K562 (cell line): ENCODE data around the gene AP1M2. TPM values are rescaled to one million over a fixed set of nuclear protein-coding genes. Genes with fewer than 3 reads are reported as not detected.

ENCODE experiments used
- ATF3 ChIP-seq, 2 experiments: fragments of 450-650 bp in 1 of 2; sonication (generic) in 1 of 2; formaldehyde crosslinking in 1 of 2; IDR thresholded peaks in 1 of 2; conservative IDR thresholded peaks in 1 of 2; 2 replicates each; pipeline versions ENCODE4 v1.6.1 to v1.8.1; 2016 to 2023; ENCODE audit warnings: mild to moderate bottlenecking in 2 of 2, moderate library complexity in 2 of 2, inconsistent platforms in 1 of 2, missing genetic modification reagents in 1 of 2
- CBFA2T2 ChIP-seq: fragments of 450-650 bp; conservative IDR thresholded peaks from 2 replicates; pipeline ENCODE4 v1.6.1; 2017; ENCODE audit warnings: mild to moderate bottlenecking
- IFI16 ChIP-seq: fragments of 250-450 bp; sonication (Bioruptor Pico); IDR thresholded peaks from 2 replicates; pipeline ENCODE4 v2.1.2; 2022; ENCODE audit warnings: mild to moderate bottlenecking, inconsistent platforms
- LARP7 ChIP-seq: fragments of 450-650 bp; IDR thresholded peaks from 2 replicates; pipeline ENCODE4 v1.6.1; 2016
- MAFK ChIP-seq: IDR thresholded peaks from 2 replicates; pipeline ENCODE4 v1.6.1; 2011; ENCODE audit warnings: low read length, improper control_type of control experiment
- MEIS2 ChIP-seq: fragments of 450-650 bp; IDR thresholded peaks from 2 replicates; pipeline ENCODE4 v1.6.1; 2014; ENCODE audit warnings: mild to moderate bottlenecking; ENCODE audit not compliant: partially characterized antibody
- NCOA4 ChIP-seq: fragments of 450-650 bp; IDR thresholded peaks from 2 replicates; pipeline ENCODE4 v1.6.1; 2018; ENCODE audit warnings: mild to moderate bottlenecking; ENCODE audit not compliant: partially characterized antibody
- NUFIP1 ChIP-seq: fragments of 450-650 bp; IDR thresholded peaks from 2 replicates; pipeline ENCODE4 v1.6.1; 2018; ENCODE audit not compliant: partially characterized antibody
- PHF21A ChIP-seq: fragments of 450-650 bp; IDR thresholded peaks from 2 replicates; pipeline ENCODE4 v1.6.1; 2017; ENCODE audit warnings: low read depth, borderline replicate concordance
- PTBP1 ChIP-seq: fragments of 200-400 bp; formaldehyde crosslinking; IDR thresholded peaks from 2 replicates; pipeline ENCODE4 v1.6.1; 2017; ENCODE audit warnings: low read depth, low read length
- RAD51 ChIP-seq: fragments of 450-650 bp; IDR thresholded peaks from 2 replicates; pipeline ENCODE4 v1.7.1; 2016; ENCODE audit warnings: low read depth, mild to moderate bottlenecking, borderline replicate concordance
- RBM15 ChIP-seq: fragments of 200-400 bp; formaldehyde crosslinking; IDR thresholded peaks from 2 replicates; pipeline ENCODE4 v1.6.1; 2018; ENCODE audit warnings: mild to moderate bottlenecking, low read length, moderate library complexity; ENCODE audit not compliant: insufficient read depth
- TFAM ChIP-seq: fragments of 250-450 bp; sonication (Bioruptor Pico); conservative IDR thresholded peaks from 2 replicates; pipeline ENCODE4 v1.5.0; 2021; ENCODE audit warnings: mild to moderate bottlenecking, moderate library complexity
- TRIM24 ChIP-seq, 2 experiments: fragments of 450-650 bp; IDR thresholded peaks; 2 replicates each; pipeline ENCODE4 v1.6.1; 2016
- USF1 ChIP-seq: sonication (generic); formaldehyde crosslinking; IDR thresholded peaks from 2 replicates; pipeline ENCODE4 v1.9.0; 2022; ENCODE audit warnings: mild to moderate bottlenecking, missing genetic modification reagents
- ZNF224 ChIP-seq: sonication (generic); formaldehyde crosslinking; IDR thresholded peaks from 2 replicates; pipeline ENCODE4 v1.8.0; 2022; ENCODE audit warnings: mild to moderate bottlenecking, missing genetic modification reagents
- ZNF274 ChIP-seq: IDR thresholded peaks from 2 replicates; pipeline ENCODE4 v1.6.1; 2011; ENCODE audit warnings: low read depth, mild to moderate bottlenecking, low read length, moderate library complexity, borderline replicate concordance
- ZNF785 ChIP-seq: fragments of 250-450 bp; sonication (Bioruptor Pico); IDR thresholded peaks from 2 replicates; pipeline ENCODE4 v1.4.0; 2020; ENCODE audit warnings: mild to moderate bottlenecking
- polyA plus RNA-seq, 8 experiments: library from polyadenylated mRNA; depleted of rRNA in 4 of 8; stranded (reverse) in 5 of 8; unstranded in 3 of 8; fragments of >200 nt; fragmentation: Nextera tagmentation in 2 of 8; fragmentation: Illumina TruSeq in 1 of 8; extraction: Ambion mirVana in 2 of 8; extraction: Trizol in 1 of 8; gene quantifications; 2 replicates each; pipeline versions ENCODE4 v1.2.1 to v1.2.3, GENCODE V29; 2011 to 2014; ENCODE audit warnings: inconsistent platforms in 1 of 8, missing spikeins in 1 of 8
- total RNA-seq, 7 experiments: library from RNA; depleted of rRNA in 6 of 7; stranded (reverse); fragments of >200 nt in 6 of 7; fragmentation: Illumina TruSeq in 2 of 7; extraction: Trizol in 2 of 7; gene quantifications; 2 replicates each; pipeline versions ENCODE4 v1.2.1 to v1.2.3, GENCODE V29; 2011 to 2021; ENCODE audit warnings: low replicate concordance in 1 of 7
- TF ChIP-seq, protein P1 (sequence below), 2 experiments: IDR thresholded peaks; 2 replicates each; pipeline ENCODE4 v1.6.1; 2012; ENCODE audit warnings: improper control_type of control experiment in 2 of 2, low read depth in 2 of 2, low read length in 2 of 2, borderline replicate concordance in 1 of 2
- TF ChIP-seq, protein P2 (sequence below): sonication (generic); formaldehyde crosslinking; IDR thresholded peaks from 2 replicates; pipeline ENCODE4 v1.8.1; 2023; ENCODE audit warnings: mild to moderate bottlenecking, missing genetic modification reagents
- TF ChIP-seq, protein P3 (sequence below): fragments of 250-450 bp; sonication (Bioruptor Pico); IDR thresholded peaks from 2 replicates; pipeline ENCODE4 v1.4.0; 2020; ENCODE audit warnings: mild to moderate bottlenecking

The AP1M2 gene
- total and polyA plus RNA-seq, 9 of the 15 experiments (the other 6 are each of a cell fraction or from before 2014, with no cell fraction given) = 0.33 to 1.4 (median 0.89) TPM; not detected in 1

GRCh38 chr19:10544242-10544752 is 42.8 kb downstream of the AP1M2 start (continued):
- TF ChIP-seq NUFIP1 = no peak
- TF ChIP-seq ZNF785 (CRISPR knock-in tag) = no peak
- peak; percentile 69 for TF ChIP-seq NCOA4
- TF ChIP-seq TFAM (CRISPR knock-in tag) = no peak
- TF ChIP-seq, protein P1, sequence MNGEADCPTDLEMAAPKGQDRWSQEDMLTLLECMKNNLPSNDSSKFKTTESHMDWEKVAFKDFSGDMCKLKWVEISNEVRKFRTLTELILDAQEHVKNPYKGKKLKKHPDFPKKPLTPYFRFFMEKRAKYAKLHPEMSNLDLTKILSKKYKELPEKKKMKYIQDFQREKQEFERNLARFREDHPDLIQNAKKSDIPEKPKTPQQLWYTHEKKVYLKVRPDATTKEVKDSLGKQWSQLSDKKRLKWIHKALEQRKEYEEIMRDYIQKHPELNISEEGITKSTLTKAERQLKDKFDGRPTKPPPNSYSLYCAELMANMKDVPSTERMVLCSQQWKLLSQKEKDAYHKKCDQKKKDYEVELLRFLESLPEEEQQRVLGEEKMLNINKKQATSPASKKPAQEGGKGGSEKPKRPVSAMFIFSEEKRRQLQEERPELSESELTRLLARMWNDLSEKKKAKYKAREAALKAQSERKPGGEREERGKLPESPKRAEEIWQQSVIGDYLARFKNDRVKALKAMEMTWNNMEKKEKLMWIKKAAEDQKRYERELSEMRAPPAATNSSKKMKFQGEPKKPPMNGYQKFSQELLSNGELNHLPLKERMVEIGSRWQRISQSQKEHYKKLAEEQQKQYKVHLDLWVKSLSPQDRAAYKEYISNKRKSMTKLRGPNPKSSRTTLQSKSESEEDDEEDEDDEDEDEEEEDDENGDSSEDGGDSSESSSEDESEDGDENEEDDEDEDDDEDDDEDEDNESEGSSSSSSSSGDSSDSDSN (IDR thresholded peaks at IDR 0.05; ENCODE audit: borderline replicate concordance in 1 of 2, low read depth in 2 of 2, low read length in 2 of 2) = peak in 1 of 2 experiments; percentile 1; a peak in 1 of 4 replicates
- no peak for TF ChIP-seq CBFA2T2
- TF ChIP-seq RBM15 = no peak
- TF ChIP-seq USF1 (CRISPR knock-in tag) = no peak
- no peak for TF ChIP-seq LARP7
- no peak for TF ChIP-seq MAFK
- no peak for TF ChIP-seq IFI16 (CRISPR knock-in tag)
- no peak for TF ChIP-seq PHF21A
- peak; percentile 91; the same call in 1 of the 2 replicates for TF ChIP-seq PTBP1
- TF ChIP-seq MEIS2 = no peak
- no peak for TF ChIP-seq ZNF274
- no peak for TF ChIP-seq RAD51
- TF ChIP-seq TRIM24 (IDR thresholded peaks at IDR 0.05) = no peak
- TF ChIP-seq, protein P2, sequence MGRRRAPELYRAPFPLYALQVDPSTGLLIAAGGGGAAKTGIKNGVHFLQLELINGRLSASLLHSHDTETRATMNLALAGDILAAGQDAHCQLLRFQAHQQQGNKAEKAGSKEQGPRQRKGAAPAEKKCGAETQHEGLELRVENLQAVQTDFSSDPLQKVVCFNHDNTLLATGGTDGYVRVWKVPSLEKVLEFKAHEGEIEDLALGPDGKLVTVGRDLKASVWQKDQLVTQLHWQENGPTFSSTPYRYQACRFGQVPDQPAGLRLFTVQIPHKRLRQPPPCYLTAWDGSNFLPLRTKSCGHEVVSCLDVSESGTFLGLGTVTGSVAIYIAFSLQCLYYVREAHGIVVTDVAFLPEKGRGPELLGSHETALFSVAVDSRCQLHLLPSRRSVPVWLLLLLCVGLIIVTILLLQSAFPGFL = no peak
- TF ChIP-seq ATF3 (IDR thresholded peaks at IDR 0.05) = no peak
- no peak for TF ChIP-seq ATF3 (CRISPR knock-in tag; conservative IDR thresholded peaks at IDR 0.05)
- TF ChIP-seq, protein P3, sequence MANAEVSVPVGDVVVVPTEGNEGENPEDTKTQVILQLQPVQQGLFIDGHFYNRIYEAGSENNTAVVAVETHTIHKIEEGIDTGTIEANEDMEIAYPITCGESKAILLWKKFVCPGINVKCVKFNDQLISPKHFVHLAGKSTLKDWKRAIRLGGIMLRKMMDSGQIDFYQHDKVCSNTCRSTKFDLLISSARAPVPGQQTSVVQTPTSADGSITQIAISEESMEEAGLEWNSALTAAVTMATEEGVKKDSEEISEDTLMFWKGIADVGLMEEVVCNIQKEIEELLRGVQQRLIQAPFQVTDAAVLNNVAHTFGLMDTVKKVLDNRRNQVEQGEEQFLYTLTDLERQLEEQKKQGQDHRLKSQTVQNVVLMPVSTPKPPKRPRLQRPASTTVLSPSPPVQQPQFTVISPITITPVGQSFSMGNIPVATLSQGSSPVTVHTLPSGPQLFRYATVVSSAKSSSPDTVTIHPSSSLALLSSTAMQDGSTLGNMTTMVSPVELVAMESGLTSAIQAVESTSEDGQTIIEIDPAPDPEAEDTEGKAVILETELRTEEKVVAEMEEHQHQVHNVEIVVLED (CRISPR knock-in tag) = no peak
- TF ChIP-seq ZNF224 (CRISPR knock-in tag) = no peak
